Panc1 (cell line): ENCODE measurements around the gene FBLN2. TPM values are rescaled to one million over a fixed set of nuclear protein-coding genes. Genes with fewer than 3 reads are reported as not detected.

Source experiments
- ATAC-seq: fragments of 200-7000 bp; cut with Tn5 transposase; 2 replicates; pipeline ENCODE4 v1.9.1; 2020; ENCODE audit warnings: mild to moderate bottlenecking, moderate library complexity
- BruUV-seq: library from RNA; stranded (reverse); fragments of 400-500 nt; replicated peaks from 2 replicates; lab custom pipeline; 2021; lab: Mats Ljungman, UMichigan
- CTCF ChIA-PET: fragments of 300-600 bp; sonication (Branson Sonifier 250); formaldehyde crosslinking; loops from one replicate; lab custom pipeline; 2022; ENCODE audit warnings: antibody characterized with exemption; lab: Charles Lee
- POLR2A ChIA-PET: fragments of 300-600 bp; sonication (Branson Sonifier 250); formaldehyde crosslinking; loops from one replicate; lab custom pipeline; 2022; ENCODE audit warnings: antibody characterized with exemption; lab: Charles Lee
- DNase-seq: peaks from one replicate; pipeline ENCODE4 v3.0.0-alpha.2; 2010; ENCODE audit warnings: low read depth, low spot score
- H3K27ac ChIP-seq: 2 replicates; pipeline ENCODE4 v1.5.1; 2011; ENCODE audit warnings: mild to moderate bottlenecking, low read length, inconsistent platforms
- H3K27me3 ChIP-seq: fragments of 200-500 bp; sonication (Bioruptor generic); 2 replicates; pipeline ENCODE4 v1.6.0; 2014; ENCODE audit warnings: low read length, inconsistent platforms; ENCODE audit not compliant: control insufficient read depth, insufficient read depth
- H3K36me3 ChIP-seq: fragments of 200-500 bp; sonication (Bioruptor generic); 2 replicates; pipeline ENCODE4 v1.5.1; 2014; ENCODE audit warnings: inconsistent platforms, mild to moderate bottlenecking, low read length, moderate library complexity; ENCODE audit not compliant: control insufficient read depth, insufficient read depth
- H3K4me1 ChIP-seq: 2 replicates; pipeline ENCODE4 v1.5.1; 2011; ENCODE audit warnings: inconsistent platforms, mild to moderate bottlenecking, low read length, moderate library complexity; ENCODE audit not compliant: control insufficient read depth, insufficient read depth
- H3K4me3 ChIP-seq, 2 experiments: 2 replicates each; pipeline ENCODE4 v1.5.1; 2011 to 2012; ENCODE audit warnings: low read depth in 2 of 2, low read length in 2 of 2, mild to moderate bottlenecking in 2 of 2, inconsistent platforms in 1 of 2, moderate library complexity in 1 of 2
- H3K9me3 ChIP-seq: fragments of 200-500 bp; sonication (Bioruptor generic); 2 replicates; pipeline ENCODE4 v1.5.1; 2014; ENCODE audit warnings: low read depth, mild to moderate bottlenecking, inconsistent platforms, low read length, moderate library complexity; ENCODE audit not compliant: control insufficient read depth, insufficient read depth
- CTCF ChIP-seq: fragments of 450-650 bp; IDR thresholded peaks from 2 replicates; pipeline ENCODE4 v1.5.1; 2017; ENCODE audit warnings: mild to moderate bottlenecking
- POLR2AphosphoS5 ChIP-seq: IDR thresholded peaks from 2 replicates; pipeline ENCODE4 v1.6.1; 2012; ENCODE audit warnings: mild to moderate bottlenecking, low read depth, low read length, moderate library complexity
- REST ChIP-seq, 2 experiments: IDR thresholded peaks; 2 replicates each; pipeline ENCODE4 v1.6.1; 2011 to 2012; ENCODE audit warnings: low read depth in 2 of 2, control low read depth in 1 of 2, low read length in 1 of 2, mild to moderate bottlenecking in 1 of 2, moderate library complexity in 1 of 2; ENCODE audit not compliant: insufficient read depth in 1 of 2
- SIN3A ChIP-seq: IDR thresholded peaks from 2 replicates; pipeline ENCODE4 v1.6.1; 2012; ENCODE audit warnings: low read depth, mild to moderate bottlenecking, low read length, moderate library complexity, borderline replicate concordance; ENCODE audit not compliant: insufficient read depth
- TCF7L2 ChIP-seq: IDR thresholded peaks from 2 replicates; pipeline ENCODE4 v1.6.1; 2011; ENCODE audit warnings: mild to moderate bottlenecking, low read depth, low read length, inconsistent platforms
- in situ Hi-C: cut with HindIII; loops from 2 replicates; pipeline ENCODE4 v1.10.0; 2016; ENCODE audit warnings: low sequenced_read_pairs, low pct_unique_long_range_greater_than_20kb
- intact Hi-C: fragments of 100-400 bp; cut with micrococcal nuclease; formaldehyde crosslinking; loops from one replicate; pipeline ENCODE4 v1.10.0; 2022; ENCODE audit not compliant: unreplicated experiment
- total RNA-seq: library from RNA; stranded (reverse); gene quantifications from one replicate; pipeline ENCODE4 v1.2.1, GENCODE V29; 2021; ENCODE audit not compliant: unreplicated experiment

FBLN2 gene
- total RNA-seq, 1 experiment from 2014 or later: 0.44 TPM

- TF ChIP-seq POLR2AphosphoS5 (no peak), CTCF (no peak), REST (IDR thresholded peaks at IDR 0.05; ENCODE audit: insufficient read depth in 1 of 2, low read depth in 2 of 2, low read length in 1 of 2) (no peak), TCF7L2 (no peak), SIN3A (no peak)
- no TSS peak for BruUV-seq
- CTCF ChIA-PET: no interaction called here
- in situ Hi-C loops (no loop called here), intact Hi-C loops (no loop called here)
- Histone ChIP-seq H3K27me3 (no peaks in the 10 kb centered on the region), H3K4me1 (no peaks in the 10 kb centered on the region), H3K36me3 (no peaks in the 10 kb centered on the region), H3K4me3 (no peak overlapping the region), H3K9me3 (no peaks in the 10 kb centered on the region), H3K27ac (no peak overlapping the region)
- no peak for DNase-seq
- POLR2A ChIA-PET: no interaction called here
- ATAC-seq: no peak
These were observed 113.4 kb downstream of the FBLN2 start for GRCh38 chr3:13662238-13662847.

GRCh38 chr3:13663781-13664535 lies 115.0 kb downstream of the FBLN2 start:
- Histone ChIP-seq H3K36me3 (no peaks in the 10 kb centered on the region), H3K9me3 (no peaks in the 10 kb centered on the region), H3K27ac (no peak overlapping the region), H3K4me1 (no peaks in the 10 kb centered on the region), H3K27me3 (no peaks in the 10 kb centered on the region), H3K4me3 (no peak overlapping the region)
- BruUV-seq: no TSS peak
- in situ Hi-C loops: no loop called here
- intact Hi-C loops: no loop called here
- TF ChIP-seq REST (IDR thresholded peaks at IDR 0.05; ENCODE audit: insufficient read depth in 1 of 2, low read depth in 2 of 2, low read length in 1 of 2) (no peak), CTCF (no peak), POLR2AphosphoS5 (no peak), SIN3A (no peak), TCF7L2 (no peak)
- CTCF ChIA-PET: no interaction called here
- DNase-seq (no peak), ATAC-seq (no peak)
- POLR2A ChIA-PET: no interaction called here
